HFFc6 (cell line): Measurements from ENCODE around the gene FBLN2. TPM values are rescaled to one million over a fixed set of nuclear protein-coding genes. Genes with fewer than 3 reads are reported as not detected.

Experiments used
- DNase-seq: peaks from one replicate; pipeline ENCODE4 v3.0.0-alpha.2; 2018
- H3K27ac Mint-ChIP-seq: 2 replicates; pipeline ENCODE4 v1.8.0; 2020; ENCODE audit warnings: mild to moderate bottlenecking, mixed read lengths
- H3K27me3 Mint-ChIP-seq: 2 replicates; pipeline ENCODE4 v1.8.0; 2021; ENCODE audit warnings: mild to moderate bottlenecking, moderate library complexity, mixed read lengths; ENCODE audit not compliant: insufficient read depth
- H3K36me3 Mint-ChIP-seq: 2 replicates; pipeline ENCODE4 v1.8.0; 2021; ENCODE audit warnings: low read depth, mixed read lengths
- H3K4me1 Mint-ChIP-seq: 2 replicates; pipeline ENCODE4 v1.8.0; 2020; ENCODE audit warnings: low read depth, mixed read lengths
- H3K4me3 Mint-ChIP-seq: 2 replicates; pipeline ENCODE4 v1.8.0; 2020; ENCODE audit warnings: mild to moderate bottlenecking, moderate library complexity, mixed read lengths
- H3K9me3 Mint-ChIP-seq: 2 replicates; pipeline ENCODE4 v1.8.0; 2020; ENCODE audit warnings: mild to moderate bottlenecking, mixed read lengths
- total RNA-seq, 6 experiments: library from RNA; stranded (reverse); fragmentation: NEBNext Ultra II Directional; extraction: Animal tissue kit (Norgen Biotek cat#: 25700); gene quantifications; 2 replicates in 1 of 6; 3 replicates in 5 of 6; pipeline ENCODE4 v1.2.3, GENCODE V29; 2021
- TF ChIP-seq, protein P1 (sequence below): fragments of 200-600 bp; sonication (generic); IDR thresholded peaks from 2 replicates; pipeline ENCODE4 v1.5.0; 2021; ENCODE audit warnings: antibody characterized with exemption, mild to moderate bottlenecking

Gene FBLN2
- total RNA-seq, 6 experiments from 2014 or later, result 55.7 to 84.5 (median 69.4) TPM

DNA sequence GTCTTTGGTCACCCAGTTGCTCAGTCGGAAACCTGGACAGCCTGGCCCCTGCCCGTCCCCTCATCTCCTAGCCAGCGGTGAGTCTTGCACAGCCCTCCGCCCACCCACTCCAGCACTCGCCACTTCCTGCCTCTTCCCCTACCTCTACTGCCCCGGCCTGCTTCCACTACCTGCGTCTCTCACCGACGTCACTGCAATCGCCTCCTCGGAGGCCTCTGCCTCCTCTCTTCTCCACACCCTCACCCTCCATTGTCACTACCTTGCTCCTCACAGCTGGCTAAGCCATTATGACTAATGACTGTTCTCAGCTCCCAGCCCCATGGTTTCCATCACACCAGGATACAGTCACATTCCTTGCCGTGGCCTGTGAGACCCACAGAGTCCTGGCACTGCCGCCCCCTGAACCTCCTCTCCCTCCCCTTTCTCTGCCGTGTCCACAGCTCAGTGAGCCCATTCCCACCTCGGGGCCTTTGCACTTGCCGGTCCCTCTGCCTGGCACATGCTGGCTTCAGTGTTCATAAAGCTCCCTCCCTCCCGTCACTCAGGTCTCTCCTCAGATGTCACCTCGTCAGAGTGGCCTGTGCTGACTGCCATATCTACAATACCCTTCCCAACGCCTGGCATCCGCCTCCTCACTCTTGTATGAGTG is 104.8 kb downstream of the FBLN2 start:
- H3K27me3 Mint-ChIP-seq, result peaks cover 8% of the 10 kb centered on the region
- H3K27ac Mint-ChIP-seq, result no peak overlapping the region
- H3K36me3 Mint-ChIP-seq, result no peaks in the 10 kb centered on the region
- H3K4me1 Mint-ChIP-seq, result peaks cover 18% of the 10 kb centered on the region
- no peak for DNase-seq
- no peak overlapping the region for H3K4me3 Mint-ChIP-seq
- TF ChIP-seq, protein P1, sequence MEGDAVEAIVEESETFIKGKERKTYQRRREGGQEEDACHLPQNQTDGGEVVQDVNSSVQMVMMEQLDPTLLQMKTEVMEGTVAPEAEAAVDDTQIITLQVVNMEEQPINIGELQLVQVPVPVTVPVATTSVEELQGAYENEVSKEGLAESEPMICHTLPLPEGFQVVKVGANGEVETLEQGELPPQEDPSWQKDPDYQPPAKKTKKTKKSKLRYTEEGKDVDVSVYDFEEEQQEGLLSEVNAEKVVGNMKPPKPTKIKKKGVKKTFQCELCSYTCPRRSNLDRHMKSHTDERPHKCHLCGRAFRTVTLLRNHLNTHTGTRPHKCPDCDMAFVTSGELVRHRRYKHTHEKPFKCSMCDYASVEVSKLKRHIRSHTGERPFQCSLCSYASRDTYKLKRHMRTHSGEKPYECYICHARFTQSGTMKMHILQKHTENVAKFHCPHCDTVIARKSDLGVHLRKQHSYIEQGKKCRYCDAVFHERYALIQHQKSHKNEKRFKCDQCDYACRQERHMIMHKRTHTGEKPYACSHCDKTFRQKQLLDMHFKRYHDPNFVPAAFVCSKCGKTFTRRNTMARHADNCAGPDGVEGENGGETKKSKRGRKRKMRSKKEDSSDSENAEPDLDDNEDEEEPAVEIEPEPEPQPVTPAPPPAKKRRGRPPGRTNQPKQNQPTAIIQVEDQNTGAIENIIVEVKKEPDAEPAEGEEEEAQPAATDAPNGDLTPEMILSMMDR, result no peak
- H3K9me3 Mint-ChIP-seq, result no peaks in the 10 kb centered on the region

DNA sequence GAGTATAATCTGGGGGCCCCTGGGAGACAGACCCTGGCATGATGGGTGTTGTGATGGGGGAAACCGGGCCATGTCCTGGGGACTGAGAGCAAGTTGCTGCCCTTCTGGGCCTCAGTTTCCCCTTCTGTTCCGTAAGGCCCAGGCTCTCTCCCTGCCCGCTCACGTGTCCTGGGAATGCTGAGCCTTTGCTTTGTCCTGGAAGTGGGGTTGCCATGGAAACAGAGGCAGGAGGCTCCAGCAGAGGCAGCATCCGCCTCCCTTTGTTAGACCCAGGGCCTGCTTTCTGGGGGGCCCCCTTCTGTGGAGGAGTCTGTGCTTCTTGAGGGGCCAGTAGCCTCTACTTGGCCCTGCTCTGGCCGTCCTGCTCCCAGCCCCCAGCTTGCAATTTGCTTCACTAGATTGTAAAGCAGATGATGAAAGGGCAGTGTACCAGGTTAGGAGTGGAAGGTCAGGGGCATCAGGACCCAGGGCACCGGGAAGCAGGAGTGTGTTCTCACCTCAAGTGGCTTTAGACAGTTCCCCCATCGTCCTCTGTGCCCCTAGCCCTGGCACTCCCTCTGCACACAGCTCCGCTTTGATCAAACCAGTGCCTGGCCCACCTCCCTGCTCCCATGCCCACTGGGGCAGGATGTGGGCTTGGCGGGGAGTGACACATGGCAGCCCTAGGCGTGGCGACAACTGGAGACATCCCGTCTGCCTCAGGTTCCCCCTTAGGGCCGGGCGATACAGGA is 105.6 kb downstream of the FBLN2 start:
- Mint-ChIP-seq H3K9me3 (no peaks in the 10 kb centered on the region), H3K27ac (no peak overlapping the region), H3K4me3 (no peak overlapping the region), H3K27me3 (peaks cover 13% of the 10 kb centered on the region), H3K4me1 (peaks cover 17% of the 10 kb centered on the region), H3K36me3 (no peaks in the 10 kb centered on the region)
- no peak for DNase-seq
- TF ChIP-seq, protein P1, result no peak

DNA sequence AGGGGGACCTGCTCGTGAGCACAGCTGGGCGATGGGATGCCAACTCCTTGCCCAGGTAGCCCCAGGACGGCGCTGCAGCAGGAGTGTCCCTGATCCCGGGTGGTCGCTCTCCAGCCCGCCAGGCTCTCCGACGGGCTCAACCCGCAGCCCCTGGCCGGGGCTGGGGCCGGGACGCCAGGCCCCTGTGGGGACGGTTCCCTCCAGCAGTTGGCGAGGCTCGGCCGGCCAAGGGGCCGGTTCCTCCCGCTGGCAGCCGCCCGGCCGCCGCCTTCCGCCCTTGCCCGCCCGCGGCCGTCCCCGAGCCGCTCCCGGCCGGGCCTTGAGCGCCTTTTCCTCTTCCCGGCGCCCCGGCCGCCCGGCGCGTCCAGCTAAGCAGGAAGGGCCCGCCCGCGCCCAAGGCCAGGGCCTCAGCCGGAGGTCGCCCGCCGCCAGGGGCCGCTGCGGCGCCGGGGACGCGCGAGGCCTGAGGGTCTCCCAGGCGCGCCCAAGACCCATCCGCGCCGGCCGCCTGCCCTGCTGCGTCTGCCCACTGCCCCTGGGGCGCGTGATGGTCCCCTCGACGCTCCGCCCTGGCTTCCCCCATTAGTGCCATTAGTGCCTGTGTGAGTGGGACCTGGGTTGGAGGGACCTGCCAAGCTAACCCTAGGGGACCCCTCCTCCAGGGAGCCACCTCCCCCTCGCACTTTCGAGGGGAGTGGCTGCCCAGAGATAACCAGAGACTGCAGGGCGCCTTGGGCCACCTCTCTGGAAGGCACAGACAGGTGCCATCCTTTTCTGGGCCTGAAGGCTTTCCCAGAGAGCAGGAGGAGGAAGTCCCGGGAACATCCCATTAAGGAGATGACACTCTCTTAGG is 106.4 kb downstream of the FBLN2 start:
- Mint-ChIP-seq H3K27ac (no peak overlapping the region), H3K9me3 (no peaks in the 10 kb centered on the region), H3K36me3 (0 out of 2 replicates have a peak, but pooled peaks cover under 1% of the 10 kb centered on the region), H3K27me3 (peaks cover 15% of the 10 kb centered on the region), H3K4me1 (peaks cover 9% of the 10 kb centered on the region), H3K4me3 (no peak overlapping the region)
- TF ChIP-seq, protein P1, result peak; percentile 74
- DNase-seq, result no peak

DNA sequence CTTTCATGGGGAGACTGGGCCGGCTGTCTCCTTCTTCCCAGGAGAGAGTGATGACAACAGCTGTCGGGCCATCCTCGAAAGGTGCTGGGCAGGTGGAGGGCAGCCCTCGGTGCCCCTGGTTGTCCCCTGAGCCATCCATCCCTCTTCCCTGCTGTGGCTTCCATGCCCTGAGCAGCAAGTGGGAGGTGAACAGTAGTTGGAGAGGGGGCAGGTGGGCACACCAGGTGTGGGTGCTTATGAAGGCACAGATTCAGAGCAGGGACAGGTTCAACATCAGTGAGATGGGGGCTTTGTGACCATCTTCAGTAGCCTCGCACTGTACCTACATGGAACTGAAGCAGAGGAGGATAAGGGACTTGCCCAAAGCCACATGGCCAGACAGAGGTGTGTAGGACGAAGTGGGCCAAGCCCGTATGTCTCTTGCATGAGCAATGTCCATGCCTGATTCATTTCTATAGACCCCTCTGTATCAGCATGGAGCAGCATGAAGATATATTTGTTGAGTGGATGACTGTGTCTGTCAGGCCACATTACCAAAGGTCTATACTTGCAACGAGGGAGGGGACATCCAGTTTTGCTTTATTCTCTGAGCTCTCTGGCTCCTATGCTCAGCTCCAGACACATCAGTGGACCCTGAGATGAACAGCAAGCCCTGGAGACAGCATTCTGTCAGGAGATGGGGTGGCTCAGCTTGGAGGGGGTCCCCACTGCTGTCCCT is 107.8 kb downstream of the FBLN2 start:
- Mint-ChIP-seq H3K27me3 (peaks cover 24% of the 10 kb centered on the region), H3K36me3 (0 out of 2 replicates have a peak, but pooled peaks cover 4% of the 10 kb centered on the region), H3K4me3 (no peak overlapping the region), H3K4me1 (peaks cover 7% of the 10 kb centered on the region), H3K27ac (no peak overlapping the region), H3K9me3 (no peaks in the 10 kb centered on the region)
- TF ChIP-seq, protein P1, result no peak
- DNase-seq, result no peak
